Fibroblast of mammary gland (primary cell): ENCODE measurements around the gene CLSTN2.
A peak's percentile ranks its signal among the peaks of the same experiment; 100 is the strongest.
"Not testable (repeated sequence)": the region's sequence is repeated elsewhere in the genome, so short reads cannot be mapped to it uniquely, and the experiment has no call there.

ENCODE experiments used
- DNase-seq: peaks from one replicate; pipeline ENCODE4 v3.0.0-alpha.2; 2010; ENCODE audit warnings: low read depth
- H3K4me3 ChIP-seq: 2 replicates; pipeline ENCODE4 v1.5.1; 2011; ENCODE audit warnings: low read depth, mild to moderate bottlenecking, low read length, moderate library complexity; ENCODE audit not compliant: control insufficient read depth
- TF ChIP-seq, protein P1 (sequence below): conservative IDR thresholded peaks from 2 replicates; pipeline ENCODE4 v1.5.1; 2011; ENCODE audit warnings: low read depth, low read length, inconsistent platforms; ENCODE audit not compliant: control insufficient read depth, insufficient read depth

CLSTN2 gene

DNA sequence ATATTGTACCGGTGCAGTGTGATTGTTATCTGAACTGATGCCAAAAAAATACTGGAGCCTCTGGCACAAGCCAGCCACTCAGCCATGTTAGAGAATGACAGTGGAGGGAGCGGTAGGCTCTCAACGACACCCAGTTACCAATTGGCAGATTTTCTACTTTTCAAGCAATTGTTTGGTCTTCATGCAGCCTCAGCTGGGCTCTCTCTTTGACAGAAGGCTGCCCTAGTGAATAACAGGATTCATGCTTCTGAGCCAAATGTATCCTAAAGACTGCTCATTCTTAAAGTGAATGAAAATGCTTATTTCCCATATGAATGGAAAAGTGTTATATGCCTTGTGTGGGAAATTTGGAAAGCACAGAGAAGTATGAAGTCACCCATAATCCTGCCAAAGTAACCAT is 481.7 kb downstream of the CLSTN2 start:
- DNase-seq = no peak
- TF ChIP-seq, protein P1, sequence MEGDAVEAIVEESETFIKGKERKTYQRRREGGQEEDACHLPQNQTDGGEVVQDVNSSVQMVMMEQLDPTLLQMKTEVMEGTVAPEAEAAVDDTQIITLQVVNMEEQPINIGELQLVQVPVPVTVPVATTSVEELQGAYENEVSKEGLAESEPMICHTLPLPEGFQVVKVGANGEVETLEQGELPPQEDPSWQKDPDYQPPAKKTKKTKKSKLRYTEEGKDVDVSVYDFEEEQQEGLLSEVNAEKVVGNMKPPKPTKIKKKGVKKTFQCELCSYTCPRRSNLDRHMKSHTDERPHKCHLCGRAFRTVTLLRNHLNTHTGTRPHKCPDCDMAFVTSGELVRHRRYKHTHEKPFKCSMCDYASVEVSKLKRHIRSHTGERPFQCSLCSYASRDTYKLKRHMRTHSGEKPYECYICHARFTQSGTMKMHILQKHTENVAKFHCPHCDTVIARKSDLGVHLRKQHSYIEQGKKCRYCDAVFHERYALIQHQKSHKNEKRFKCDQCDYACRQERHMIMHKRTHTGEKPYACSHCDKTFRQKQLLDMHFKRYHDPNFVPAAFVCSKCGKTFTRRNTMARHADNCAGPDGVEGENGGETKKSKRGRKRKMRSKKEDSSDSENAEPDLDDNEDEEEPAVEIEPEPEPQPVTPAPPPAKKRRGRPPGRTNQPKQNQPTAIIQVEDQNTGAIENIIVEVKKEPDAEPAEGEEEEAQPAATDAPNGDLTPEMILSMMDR = no peak
- H3K4me3 ChIP-seq = no peak overlapping the region

DNA sequence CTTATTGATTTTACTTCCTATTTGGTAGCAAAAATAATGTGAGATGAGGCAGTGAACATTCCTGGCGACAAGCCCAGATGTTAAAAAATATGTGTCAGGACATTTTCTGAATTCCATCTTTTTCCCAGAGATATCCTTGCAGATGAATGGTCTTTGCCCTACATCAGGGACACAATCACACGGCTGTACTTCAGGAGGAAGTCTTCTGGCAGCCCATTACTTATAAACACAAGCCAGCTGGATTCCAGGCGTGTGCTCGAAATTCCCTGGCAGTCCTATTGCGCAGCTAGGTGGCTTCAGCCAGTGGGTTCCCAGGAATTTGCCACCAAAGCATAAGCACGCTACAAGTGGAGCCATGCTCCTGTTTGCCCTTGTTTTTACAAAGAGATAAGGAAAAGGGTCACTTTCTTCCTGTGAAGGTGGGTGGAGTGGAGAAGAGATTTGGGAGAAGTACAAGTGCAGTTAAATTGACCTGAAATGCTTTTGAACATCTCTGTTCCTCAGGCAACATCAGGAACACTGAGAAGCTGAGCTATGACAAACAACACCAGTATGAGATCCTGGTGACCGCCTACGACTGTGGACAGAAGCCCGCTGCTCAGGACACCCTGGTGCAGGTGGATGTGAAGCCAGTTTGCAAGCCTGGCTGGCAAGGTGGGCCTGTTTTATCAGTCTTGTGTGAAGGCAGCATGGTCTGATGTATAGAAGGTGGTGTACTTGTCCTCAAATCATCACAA is 485.8 kb downstream of the CLSTN2 start:
- peak; percentile 48 for DNase-seq
- TF ChIP-seq, protein P1 = no peak
- H3K4me3 ChIP-seq = no peak overlapping the region

GRCh38 chr3:140421884-140422283 is 486.9 kb downstream of the CLSTN2 start:
- no peak overlapping the region for H3K4me3 ChIP-seq
- DNase-seq = no peak
- TF ChIP-seq, protein P1 = no peak

DNA sequence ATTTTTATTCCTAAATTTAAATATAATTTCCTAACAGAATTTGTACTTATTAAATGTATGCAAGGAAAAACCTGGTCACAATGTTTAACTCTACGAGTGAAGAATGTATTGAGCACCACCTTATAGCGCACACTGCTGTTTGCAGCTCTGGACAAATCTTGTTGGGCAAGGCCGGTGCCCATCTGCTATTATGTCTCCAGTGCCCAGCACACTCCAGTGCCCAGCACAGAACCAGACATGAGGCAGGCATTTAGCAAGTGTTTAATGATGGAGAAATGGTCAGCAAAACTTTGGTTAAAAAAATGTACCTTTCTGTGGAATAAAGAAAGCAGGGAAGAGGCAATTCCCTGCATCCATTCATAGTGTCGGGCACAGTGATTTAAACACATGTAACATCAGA is 488.2 kb downstream of the CLSTN2 start:
- no peak overlapping the region for H3K4me3 ChIP-seq
- TF ChIP-seq, protein P1 = no peak
- no peak for DNase-seq

GRCh38 chr3:140423574-140423973 is 488.6 kb downstream of the CLSTN2 start:
- DNase-seq, H3K4me3 ChIP-seq: not testable (repeated sequence)

- DNase-seq = peak; percentile 35
- H3K4me3 ChIP-seq = no peak overlapping the region
- TF ChIP-seq, protein P1 = no peak
Observed at GRCh38 chr3:140424211-140424610, 489.2 kb downstream of the CLSTN2 start.

DNA sequence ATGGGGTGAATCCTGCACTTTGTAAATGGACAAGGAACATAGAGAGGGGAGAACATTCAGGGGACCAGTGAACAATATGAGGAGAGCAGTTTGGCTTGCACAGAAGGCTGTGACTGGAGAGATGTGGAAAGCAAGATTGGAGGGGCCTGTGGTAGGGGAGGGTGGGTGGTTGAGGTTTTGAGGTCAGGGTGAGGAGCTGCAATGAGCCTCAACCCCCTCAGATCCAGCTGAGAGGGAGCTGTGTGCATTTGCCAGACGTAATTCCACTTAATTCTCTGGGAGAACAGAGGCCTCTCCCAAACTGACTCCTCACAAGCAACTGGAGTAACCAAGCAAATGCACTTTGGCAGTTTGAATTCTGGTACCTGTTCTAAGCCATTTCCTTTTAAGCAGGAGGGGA is 489.7 kb downstream of the CLSTN2 start:
- DNase-seq = no peak
- no peak overlapping the region for H3K4me3 ChIP-seq
- TF ChIP-seq, protein P1 = no peak
